GM18951 (cell line): ENCODE data around the gene LAMB4.

Source experiments
- POLR2A ChIP-seq: IDR thresholded peaks from 4 replicates; pipeline ENCODE4 v1.6.1; 2011; ENCODE audit warnings: mild to moderate bottlenecking; ENCODE audit not compliant: insufficient read length, insufficient read depth; ENCODE audit errors: extremely low read depth
- in situ Hi-C: fragments of 300-500 bp; cut with MboI; formaldehyde crosslinking; loops from one replicate; pipeline ENCODE4 v1.12.0; 2022; ENCODE audit warnings: low sequenced_read_pairs, mixed read lengths, inconsistent platforms; ENCODE audit not compliant: unreplicated experiment

LAMB4 gene

GRCh38 chr7:108108131-108108530 lies 22.0 kb downstream of the LAMB4 start:
- in situ Hi-C loops: no loop called here
- no peak for TF ChIP-seq POLR2A

- no peak for TF ChIP-seq POLR2A
- in situ Hi-C loops: no loop called here
Observed at GRCh38 chr7:108104324-108104723, 25.8 kb downstream of the LAMB4 start.

- no peak for TF ChIP-seq POLR2A
- in situ Hi-C loops: no loop called here
Observed at GRCh38 chr7:108103558-108104298, 26.4 kb downstream of the LAMB4 start.

- in situ Hi-C loops: no loop called here
- no peak for TF ChIP-seq POLR2A
Observed at GRCh38 chr7:108102671-108103312, 27.4 kb downstream of the LAMB4 start.

- no peak for TF ChIP-seq POLR2A
- in situ Hi-C loops: no loop called here
Observed at GRCh38 chr7:108101759-108102158, 28.4 kb downstream of the LAMB4 start.

- in situ Hi-C loops: no loop called here
- no peak for TF ChIP-seq POLR2A
Observed at GRCh38 chr7:108099713-108100112, 30.4 kb downstream of the LAMB4 start.

GRCh38 chr7:108097703-108098102 lies 32.5 kb downstream of the LAMB4 start:
- TF ChIP-seq POLR2A: no peak
- in situ Hi-C loops: no loop called here

GRCh38 chr7:108096996-108097395 lies 33.2 kb downstream of the LAMB4 start:
- no peak for TF ChIP-seq POLR2A
- in situ Hi-C loops: no loop called here

- in situ Hi-C loops: no loop called here
- no peak for TF ChIP-seq POLR2A
Observed at GRCh38 chr7:108094933-108095710, 35.0 kb downstream of the LAMB4 start.

- in situ Hi-C loops: no loop called here
- no peak for TF ChIP-seq POLR2A
Observed at GRCh38 chr7:108094346-108094745, 35.8 kb downstream of the LAMB4 start.

- in situ Hi-C loops: no loop called here
- no peak for TF ChIP-seq POLR2A
Observed at GRCh38 chr7:108093851-108094331, 36.3 kb downstream of the LAMB4 start.

GRCh38 chr7:108093341-108093740 lies 36.8 kb downstream of the LAMB4 start:
- in situ Hi-C loops: no loop called here
- no peak for TF ChIP-seq POLR2A

- no peak for TF ChIP-seq POLR2A
- in situ Hi-C loops: no loop called here
Observed at GRCh38 chr7:108091461-108091831, 38.7 kb downstream of the LAMB4 start.
